Endometrium (tissue), 2 donors: ENCODE data around the gene PPP1R37.
"Not testable (repeated sequence)": the region's sequence is repeated elsewhere in the genome, so short reads cannot be mapped to it uniquely, and the experiment has no call there.

Experiments
- FAIRE-seq: peaks from 2 replicates; lab custom pipeline; 2012; peaks lifted over from hg19 to GRCh38; lab: Jason Lieb, UNC
- donor health status: control.
- donor health status: control.

PPP1R37 gene

GRCh38 chr19:45095496-45096413 lies 2.8 kb downstream of the PPP1R37 start:
- no peak for FAIRE-seq

- no peak for FAIRE-seq
These were observed 3.7 kb downstream of the PPP1R37 start for GRCh38 chr19:45096700-45097099.

- no peak for FAIRE-seq
These were observed 4.4 kb downstream of the PPP1R37 start for GRCh38 chr19:45097450-45097775.

- no peak for FAIRE-seq
These were observed 5.0 kb downstream of the PPP1R37 start for GRCh38 chr19:45097776-45098520.

GRCh38 chr19:45098521-45099466 lies 5.8 kb downstream of the PPP1R37 start:
- no peak for FAIRE-seq

GRCh38 chr19:45099467-45100191 lies 6.7 kb downstream of the PPP1R37 start:
- no peak for FAIRE-seq

GRCh38 chr19:45100201-45100600 lies 7.2 kb downstream of the PPP1R37 start:
- no peak for FAIRE-seq

- FAIRE-seq = no peak
These were observed 7.9 kb downstream of the PPP1R37 start for GRCh38 chr19:45100846-45101252.

- FAIRE-seq = no peak
These were observed 8.8 kb downstream of the PPP1R37 start for GRCh38 chr19:45101806-45102205.

GRCh38 chr19:45102481-45102880 lies 9.5 kb downstream of the PPP1R37 start:
- no peak for FAIRE-seq

- no peak for FAIRE-seq
These were observed 10.2 kb downstream of the PPP1R37 start for GRCh38 chr19:45103156-45103507.

GRCh38 chr19:45103508-45104319 lies 10.7 kb downstream of the PPP1R37 start:
- no peak for FAIRE-seq

- FAIRE-seq = no peak
These were observed 11.8 kb downstream of the PPP1R37 start for GRCh38 chr19:45104658-45105349.

GRCh38 chr19:45106363-45106762 lies 13.4 kb downstream of the PPP1R37 start:
- FAIRE-seq = not testable (repeated sequence)

GRCh38 chr19:45107621-45108150 lies 14.7 kb downstream of the PPP1R37 start:
- no peak for FAIRE-seq

- FAIRE-seq = no peak
These were observed 17.9 kb downstream of the PPP1R37 start for GRCh38 chr19:45110851-45111266.

GRCh38 chr19:45112111-45112827 lies 19.3 kb downstream of the PPP1R37 start:
- FAIRE-seq = no peak

- FAIRE-seq = no peak
These were observed 20.6 kb downstream of the PPP1R37 start for GRCh38 chr19:45113628-45114027.

GRCh38 chr19:45114116-45114515 lies 21.1 kb downstream of the PPP1R37 start:
- no peak for FAIRE-seq
